Mucosa of rectum (tissue), 2 donors: ENCODE results near the gene CCDC127.

Experiments
- H3K27ac ChIP-seq, 2 donors: one replicate each; pipeline ENCODE4 v1.7.0; 2013; ENCODE audit warnings: inconsistent platforms in 2 of 2, low read depth in 2 of 2, low read length in 2 of 2
- H3K27me3 ChIP-seq, 2 donors: one replicate each; pipeline ENCODE4 v1.7.0; 2013; ENCODE audit warnings: low read length in 2 of 2; ENCODE audit not compliant: control insufficient read depth in 2 of 2, insufficient read depth in 2 of 2
- H3K36me3 ChIP-seq, 2 donors: one replicate each; pipeline ENCODE4 v1.7.0; 2013; ENCODE audit warnings: low read length in 2 of 2; ENCODE audit not compliant: control insufficient read depth in 2 of 2, insufficient read depth in 2 of 2
- H3K4me1 ChIP-seq, 2 donors: one replicate each; pipeline ENCODE4 v1.7.0; 2013; ENCODE audit warnings: low read length in 2 of 2, mild to moderate bottlenecking in 1 of 2; ENCODE audit not compliant: control insufficient read depth in 2 of 2, insufficient read depth in 2 of 2
- H3K4me3 ChIP-seq, 2 donors: one replicate each; pipeline ENCODE4 v1.7.0; 2013; ENCODE audit warnings: low read length in 2 of 2
- H3K9ac ChIP-seq, 2 donors: one replicate each; pipeline ENCODE4 v1.7.0; 2013; ENCODE audit warnings: low read length in 2 of 2, low read depth in 1 of 2, mild to moderate bottlenecking in 1 of 2
- H3K9me3 ChIP-seq, 2 donors: one replicate each; pipeline ENCODE4 v1.7.0; 2013; ENCODE audit warnings: low read length in 2 of 2; ENCODE audit not compliant: control insufficient read depth in 2 of 2
- donor health status: healthy.
- donor health status: Normal muscosa, but diverticular disease.

Gene CCDC127

GRCh38 chr5:152077-152476, 65.9 kb downstream of the CCDC127 start:
- H3K4me3 ChIP-seq, result no peak overlapping the region
- no peak overlapping the region for H3K9ac ChIP-seq
- no peak overlapping the region for H3K27ac ChIP-seq
- H3K9me3 ChIP-seq, result peaks cover 0 to 11% of the 10 kb centered on the region in 2 donors
- H3K36me3 ChIP-seq, result no peaks in the 10 kb centered on the region
- H3K27me3 ChIP-seq, result no peaks in the 10 kb centered on the region
- no peaks in the 10 kb centered on the region for H3K4me1 ChIP-seq

GRCh38 chr5:150746-151145, 67.2 kb downstream of the CCDC127 start:
- no peaks in the 10 kb centered on the region for H3K4me1 ChIP-seq
- no peaks in the 10 kb centered on the region for H3K36me3 ChIP-seq
- no peaks in the 10 kb centered on the region for H3K27me3 ChIP-seq
- H3K27ac ChIP-seq, result no peak overlapping the region
- H3K9ac ChIP-seq, result no peak overlapping the region
- no peak overlapping the region for H3K4me3 ChIP-seq
- H3K9me3 ChIP-seq, result peaks cover 0 to 12% of the 10 kb centered on the region in 2 donors

- no peak overlapping the region for H3K27ac ChIP-seq
- no peaks in the 10 kb centered on the region for H3K27me3 ChIP-seq
- H3K9me3 ChIP-seq, result peaks cover 0 to 12% of the 10 kb centered on the region in 2 donors
- no peak overlapping the region for H3K4me3 ChIP-seq
- no peak overlapping the region for H3K9ac ChIP-seq
- no peaks in the 10 kb centered on the region for H3K4me1 ChIP-seq
- no peaks in the 10 kb centered on the region for H3K36me3 ChIP-seq
These were observed 68.0 kb downstream of the CCDC127 start for GRCh38 chr5:149745-150485.

DNA sequence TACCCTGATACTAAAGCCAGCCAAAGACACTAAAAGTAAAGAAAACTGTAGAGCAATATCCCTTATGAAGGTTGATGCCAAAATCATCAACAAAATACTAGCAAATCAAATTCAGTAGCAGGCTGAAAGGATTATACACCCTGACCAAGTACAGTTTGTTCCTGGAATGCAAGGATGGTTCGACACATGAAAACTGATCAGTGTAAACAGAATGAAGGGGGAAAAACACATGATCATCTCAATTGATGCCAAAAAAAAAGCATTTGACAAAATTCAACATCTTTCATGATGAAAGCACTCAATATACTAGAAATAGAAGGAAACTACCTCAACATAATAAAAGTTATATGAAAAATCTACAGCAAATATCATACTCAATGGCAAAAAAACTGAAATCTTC, 70.2 kb downstream of the CCDC127 start:
- no peak overlapping the region for H3K4me3 ChIP-seq
- no peaks in the 10 kb centered on the region for H3K36me3 ChIP-seq
- H3K9ac ChIP-seq, result no peak overlapping the region
- no peaks in the 10 kb centered on the region for H3K4me1 ChIP-seq
- no peaks in the 10 kb centered on the region for H3K27me3 ChIP-seq
- H3K27ac ChIP-seq, result no peak overlapping the region
- H3K9me3 ChIP-seq, result peaks cover 0 to 12% of the 10 kb centered on the region in 2 donors
